Small intestine (tissue), 7 donors: Measurements from ENCODE around the gene OGFR. TPM values are rescaled to one million over a fixed set of nuclear protein-coding genes. Genes with fewer than 3 reads are reported as not detected.

Experiments used
- DNase-seq, 2 donors: peaks; one replicate each; pipeline versions ENCODE4 v3.0.0 to v3.0.0-alpha.2; 2013
- FAIRE-seq: peaks from 2 replicates; lab custom pipeline; 2012; peaks lifted over from hg19 to GRCh38; lab: Jason Lieb, UNC
- H3K27ac ChIP-seq, 3 donors: one replicate each; pipeline ENCODE4 v1.5.1; 2013; ENCODE audit warnings: low read length in 2 of 3, mild to moderate bottlenecking in 2 of 3, control low read depth in 1 of 3, inconsistent platforms in 1 of 3, low read depth in 1 of 3, moderate library complexity in 1 of 3
- H3K27me3 ChIP-seq, 3 donors: one replicate each; pipeline ENCODE4 v1.6.1; 2013; ENCODE audit warnings: low read length in 3 of 3, inconsistent platforms in 1 of 3; ENCODE audit not compliant: control insufficient read depth in 3 of 3, insufficient read depth in 3 of 3
- H3K36me3 ChIP-seq, 3 donors: one replicate each; pipeline ENCODE4 v1.6.1; 2013; ENCODE audit warnings: low read length in 3 of 3, inconsistent platforms in 1 of 3, low read depth in 1 of 3, mild to moderate bottlenecking in 1 of 3, moderate library complexity in 1 of 3; ENCODE audit not compliant: control insufficient read depth in 3 of 3, insufficient read depth in 2 of 3
- H3K4me1 ChIP-seq, 3 donors: one replicate each; pipeline ENCODE4 v1.6.1; 2013; ENCODE audit warnings: low read length in 2 of 3, inconsistent platforms in 1 of 3, low read depth in 1 of 3, mild to moderate bottlenecking in 1 of 3, moderate library complexity in 1 of 3; ENCODE audit not compliant: control insufficient read depth in 3 of 3, insufficient read depth in 2 of 3
- H3K4me3 ChIP-seq, 3 donors: one replicate each; pipeline ENCODE4 v1.5.1; 2013; ENCODE audit warnings: low read length in 3 of 3, control low read depth in 1 of 3, inconsistent platforms in 1 of 3, low read depth in 1 of 3, mild to moderate bottlenecking in 1 of 3, moderate library complexity in 1 of 3
- H3K9me3 ChIP-seq, 2 donors: one replicate each; pipeline ENCODE4 v1.6.1; 2013; ENCODE audit warnings: low read depth in 1 of 2, low read length in 1 of 2; ENCODE audit not compliant: control insufficient read depth in 2 of 2, insufficient read depth in 1 of 2
- whole genome bisulfite sequencing, 3 donors: extraction: QIAGEN DNeasy Blood & Tissue Kit; methylation state at CpG; one replicate each; pipeline ENCODE4 v1.1.7; 2013; 5-methylcytosine and 5-hydroxymethylcytosine counted together
- polyA plus RNA-seq, 4 donors: library from polyadenylated mRNA; stranded (reverse) in 3 of 4; unstranded in 1 of 4; fragments of 200-250 nt in 3 of 4; fragments of 120-200 nt in 1 of 4; gene quantifications; one replicate each; pipeline versions ENCODE4 v1.2.1 to v1.2.3, GENCODE V29; 2013
- donor health status: healthy with polysubstance abuse.
- donor health status: control.
- donor health status: control.
- donor health status: Bipolar disorder and iron deficiency.
- donor health status: healthy.

OGFR gene
- polyA plus RNA-seq, 4 donors: 46.6 to 88.3 (median 66.3) TPM

DNA sequence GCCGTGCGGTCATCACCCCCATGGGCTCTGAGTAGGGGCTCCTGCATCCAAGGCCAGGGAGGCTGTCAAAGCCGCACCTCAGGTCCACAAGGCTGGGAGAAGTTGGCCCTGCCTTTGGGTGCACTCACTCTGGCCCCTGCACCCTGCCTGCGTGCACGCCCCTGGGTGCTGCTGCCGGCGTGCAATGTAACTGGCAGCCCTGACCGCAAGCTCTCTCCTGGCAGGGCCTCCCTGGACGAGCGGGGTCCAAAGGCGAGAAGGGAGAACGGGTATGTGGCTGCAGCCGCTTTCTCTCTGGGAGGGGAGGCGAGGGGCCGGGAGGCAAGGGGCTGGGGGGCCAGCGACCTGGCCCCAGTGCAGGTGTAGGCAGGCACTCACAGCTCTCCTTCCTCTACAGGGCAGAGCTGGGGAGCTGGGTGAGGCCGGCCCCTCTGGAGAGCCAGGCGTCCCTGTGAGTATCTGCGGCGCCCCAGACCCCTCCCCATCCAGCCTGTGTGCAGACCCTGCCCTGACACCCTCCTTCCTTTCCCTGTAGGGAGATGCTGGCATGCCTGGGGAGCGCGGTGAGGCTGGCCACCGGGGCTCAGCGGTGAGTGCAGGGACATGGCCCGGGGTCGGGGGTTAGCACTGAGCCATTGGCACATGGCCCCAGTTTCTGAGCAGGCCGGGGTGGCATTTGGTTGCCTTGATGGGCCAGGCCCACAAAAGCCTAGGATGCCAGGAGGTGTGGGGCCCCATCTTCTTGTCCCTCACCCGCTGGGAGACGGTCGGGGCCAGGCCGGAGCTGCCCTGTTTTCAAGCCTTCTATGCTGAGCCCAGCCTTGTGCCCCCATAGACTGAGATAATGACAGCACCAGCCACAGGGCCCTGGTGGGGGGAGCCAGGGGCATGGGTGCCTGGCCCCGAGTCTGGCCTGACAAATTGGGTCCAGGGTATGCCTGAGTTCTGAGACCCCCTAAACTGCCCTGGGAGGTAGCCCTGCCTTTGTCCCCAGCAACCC is 24.9 kb downstream of the OGFR start:
- Histone ChIP-seq H3K27me3 (no peaks in the 10 kb centered on the region), H3K27ac (no peak overlapping the region), H3K4me1 (peaks cover 2 to 4% (median 3%) of the 10 kb centered on the region in 3 donors), H3K36me3 (no peaks in the 10 kb centered on the region), H3K9me3 (no peaks in the 10 kb centered on the region), H3K4me3 (no peak overlapping the region)
- 93 to 94% (median 93%) methylated on average over 28 to 32 of the region's 32 CpGs for WGBS, 3 donors
- no peak for DNase-seq
- FAIRE-seq: no peak

DNA sequence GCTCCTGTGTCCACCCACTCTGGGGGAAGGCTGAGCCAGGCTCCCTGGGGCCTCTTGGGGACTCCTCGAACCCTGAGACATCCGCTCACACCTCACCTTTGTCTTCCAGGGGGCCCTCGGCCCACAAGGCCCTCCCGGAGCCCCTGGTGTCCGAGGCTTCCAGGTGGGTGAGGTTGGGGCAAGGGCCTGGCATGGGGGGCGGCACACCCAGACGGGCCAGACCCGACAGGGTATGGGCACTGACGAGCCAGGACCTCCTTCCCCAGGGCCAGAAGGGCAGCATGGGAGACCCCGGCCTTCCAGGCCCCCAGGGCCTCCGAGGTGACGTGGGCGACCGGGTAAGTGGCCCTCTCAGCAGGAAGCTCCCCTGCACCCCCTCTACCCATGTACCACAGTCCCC is 25.6 kb downstream of the OGFR start:
- no peak for FAIRE-seq
- Histone ChIP-seq H3K27me3 (no peaks in the 10 kb centered on the region), H3K4me3 (no peak overlapping the region), H3K36me3 (no peaks in the 10 kb centered on the region), H3K9me3 (no peaks in the 10 kb centered on the region), H3K4me1 (peaks cover 0 to 4% (median 3%) of the 10 kb centered on the region in 3 donors), H3K27ac (no peak overlapping the region)
- 90 to 91% (median 91%) methylated on average over 13 to 14 of the region's 14 CpGs for WGBS, 3 donors
- DNase-seq: no peak

- WGBS, 3 donors: 38 to 75% (median 52%) methylated on average over 21 to 22 of the region's 22 CpGs
- FAIRE-seq: no peak
- peaks cover 0 to 4% (median 3%) of the 10 kb centered on the region in 3 donors for H3K4me1 ChIP-seq
- H3K4me3 ChIP-seq: no peak overlapping the region
- no peaks in the 10 kb centered on the region for H3K36me3 ChIP-seq
- H3K27me3 ChIP-seq: peaks cover 0 to 1% (median 0%) of the 10 kb centered on the region in 3 donors
- H3K9me3 ChIP-seq: no peaks in the 10 kb centered on the region
- H3K27ac ChIP-seq: peak overlapping the region in 1 of 3 donors; percentile 8
- no peak for DNase-seq
Observed at GRCh38 chr20:62830821-62831220, 26.2 kb downstream of the OGFR start.

- Histone ChIP-seq H3K36me3 (no peaks in the 10 kb centered on the region), H3K27me3 (peaks cover 0 to 2% (median 0%) of the 10 kb centered on the region in 3 donors), H3K4me3 (no peak overlapping the region), H3K4me1 (peaks cover 0 to 4% (median 3%) of the 10 kb centered on the region in 3 donors), H3K27ac (peak overlapping the region in 2 of 3 donors; percentile 18 to 51), H3K9me3 (no peaks in the 10 kb centered on the region)
- WGBS, 3 donors: 17 to 73% (median 39%) methylated on average over 10 of the region's 10 CpGs
- no peak for FAIRE-seq
- peak in 1 of 2 donors; percentile 78 for DNase-seq
Observed at GRCh38 chr20:62831361-62831788, 26.7 kb downstream of the OGFR start.

GRCh38 chr20:62831854-62832211 is 27.2 kb downstream of the OGFR start:
- Histone ChIP-seq H3K27me3 (peaks cover 0 to 2% (median 0%) of the 10 kb centered on the region in 3 donors), H3K9me3 (no peaks in the 10 kb centered on the region), H3K4me3 (no peak overlapping the region), H3K36me3 (no peaks in the 10 kb centered on the region), H3K27ac (peak overlapping the region in 2 of 3 donors; percentile 18 to 51), H3K4me1 (peaks cover 0 to 4% (median 3%) of the 10 kb centered on the region in 3 donors)
- no peak for FAIRE-seq
- no peak for DNase-seq
- 27 to 61% (median 41%) methylated on average over 10 of the region's 10 CpGs for WGBS, 3 donors

GRCh38 chr20:62832212-62832922 is 27.7 kb downstream of the OGFR start:
- Histone ChIP-seq H3K36me3 (no peaks in the 10 kb centered on the region), H3K27ac (peak overlapping the region in 2 of 3 donors; percentile 51 to 71), H3K4me1 (peaks cover 0 to 4% (median 3%) of the 10 kb centered on the region in 3 donors), H3K27me3 (peaks cover 0 to 2% (median 0%) of the 10 kb centered on the region in 3 donors), H3K9me3 (no peaks in the 10 kb centered on the region), H3K4me3 (no peak overlapping the region)
- FAIRE-seq: no peak
- peak in 1 of 2 donors; percentile 46 for DNase-seq
- WGBS, 3 donors: 17 to 35% (median 20%) methylated on average over 19 to 22 of the region's 22 CpGs

- H3K36me3 ChIP-seq: no peaks in the 10 kb centered on the region
- peaks cover 0 to 2% (median 0%) of the 10 kb centered on the region in 3 donors for H3K27me3 ChIP-seq
- WGBS, 3 donors: 9 to 46% (median 17%) methylated on average over 14 of the region's 14 CpGs
- no peak overlapping the region for H3K4me3 ChIP-seq
- peak overlapping the region in 1 of 3 donors; percentile 71 for H3K27ac ChIP-seq
- peak in 1 of 2 donors; percentile 58 for DNase-seq
- FAIRE-seq: no peak
- peaks cover 3 to 4% (median 3%) of the 10 kb centered on the region in 3 donors for H3K4me1 ChIP-seq
- no peaks in the 10 kb centered on the region for H3K9me3 ChIP-seq
Observed at GRCh38 chr20:62832951-62833391, 28.3 kb downstream of the OGFR start.
